A172 (cell line): Measurements from ENCODE around the gene ACTC1. TPM values are rescaled to one million over a fixed set of nuclear protein-coding genes. Genes with fewer than 3 reads are reported as not detected.

Source experiments
- DNase-seq: peaks from one replicate; pipeline ENCODE4 v3.0.0-alpha.2; 2015; ENCODE audit warnings: low spot score
- total RNA-seq: library from RNA; depleted of rRNA; stranded (reverse); fragments of >200 nt; shearing (Covaris generic); gene quantifications from 2 replicates; pipeline ENCODE4 v1.2.3, GENCODE V29; 2014

ACTC1 gene
- total RNA-seq, 1 experiment from 2014 or later: 0.03 TPM

GRCh38 chr15:34802371-34802770 lies 7.0 kb upstream of the ACTC1 start:
- DNase-seq: no peak

- no peak for DNase-seq
Measured at GRCh38 chr15:34799149-34800101, 4.1 kb upstream of the ACTC1 start.

- no peak for DNase-seq
Measured at GRCh38 chr15:34796847-34797435, 1.6 kb upstream of the ACTC1 start.

- DNase-seq: no peak
Measured at GRCh38 chr15:34794590-34795206, 651 bp downstream of the ACTC1 start.

- no peak for DNase-seq
Measured at GRCh38 chr15:34793901-34794300, 1.4 kb downstream of the ACTC1 start.

GRCh38 chr15:34793071-34793470 lies 2.3 kb downstream of the ACTC1 start:
- no peak for DNase-seq

GRCh38 chr15:34791701-34792100 lies 3.6 kb downstream of the ACTC1 start:
- no peak for DNase-seq

- DNase-seq: no peak
Measured at GRCh38 chr15:34790121-34790520, 5.2 kb downstream of the ACTC1 start.

- no peak for DNase-seq
Measured at GRCh38 chr15:34789326-34789725, 6.0 kb downstream of the ACTC1 start.

- no peak for DNase-seq
Measured at GRCh38 chr15:34786206-34786605, 9.1 kb downstream of the ACTC1 start.

GRCh38 chr15:34783991-34784390 lies 11.4 kb downstream of the ACTC1 start:
- no peak for DNase-seq

- DNase-seq: no peak
Measured at GRCh38 chr15:34783431-34783830, 11.9 kb downstream of the ACTC1 start.

GRCh38 chr15:34782901-34783300 lies 12.4 kb downstream of the ACTC1 start:
- no peak for DNase-seq

GRCh38 chr15:34780725-34781124 lies 14.6 kb downstream of the ACTC1 start:
- no peak for DNase-seq

- no peak for DNase-seq
Measured at GRCh38 chr15:34776606-34777105, 18.7 kb downstream of the ACTC1 start.

GRCh38 chr15:34773917-34774316 lies 21.4 kb downstream of the ACTC1 start:
- DNase-seq: no peak

- no peak for DNase-seq
Measured at GRCh38 chr15:34773013-34773412, 22.3 kb downstream of the ACTC1 start.

- DNase-seq: no peak
Measured at GRCh38 chr15:34772312-34772711, 23.0 kb downstream of the ACTC1 start.

GRCh38 chr15:34769711-34770110 lies 25.6 kb downstream of the ACTC1 start:
- no peak for DNase-seq

- DNase-seq: no peak
Measured at GRCh38 chr15:34768530-34768929, 26.8 kb downstream of the ACTC1 start.

GRCh38 chr15:34765741-34766140 lies 29.6 kb downstream of the ACTC1 start:
- DNase-seq: no peak

- no peak for DNase-seq
Measured at GRCh38 chr15:34760909-34761308, 34.4 kb downstream of the ACTC1 start.

- DNase-seq: no peak
Measured at GRCh38 chr15:34759992-34760391, 35.4 kb downstream of the ACTC1 start.
